Measurements from ENCODE around the gene SLC30A2. TPM values are rescaled to one million over a fixed set of nuclear protein-coding genes. Genes with fewer than 3 reads are reported as not detected.

SLC30A2 gene
- total and polyA plus RNA-seq, 9 of the 15 experiments (the other 6 are each of a cell fraction or from before 2014, with no cell fraction given): 0.01 to 0.18 (median 0.06) TPM; not detected in 3

- Histone ChIP-seq H3K4me3 (no peak overlapping the region), H3K9ac (ENCODE audit: insufficient read depth in 1 of 2, low read depth in 2 of 2, low read length in 2 of 2) (peak overlapping the region; percentile 10 to 82; a peak in 3 of 4 replicates), H3K4me2 (ENCODE audit: insufficient read depth, low read length) (no peak overlapping the region; the same call in 1 of the 2 replicates), H2AFZ (ENCODE audit: low read depth, low read length) (peak overlapping the region; percentile 60), H3K9me1 (ENCODE audit: control insufficient read depth, insufficient read depth, low read length) (no peaks in the 10 kb centered on the region), H3K79me2 (ENCODE audit: control insufficient read depth, insufficient read depth, low read length) (no peaks in the 10 kb centered on the region), H4K20me1 (replicated peaks; ENCODE audit: control insufficient read depth, insufficient read depth, low read length) (no peaks in the 10 kb centered on the region), H3K4me1 (replicated peaks in 1 of 2; ENCODE audit: control insufficient read depth in 2 of 2, insufficient read depth in 2 of 2, low read length in 2 of 2) (peaks cover 19 to 49% of the 10 kb centered on the region in 2 experiments), H3K27me3 (ENCODE audit: control insufficient read depth in 2 of 2, insufficient read depth in 2 of 2, low read length in 2 of 2) (no peaks in the 10 kb centered on the region), H3K27ac (ENCODE audit: extremely low read depth, low read depth, low read length) (no peak overlapping the region), H3K36me3 (ENCODE audit: control insufficient read depth, insufficient read depth, low read length) (no peaks in the 10 kb centered on the region), H3K9me3 (replicated peaks; ENCODE audit: control insufficient read depth, insufficient read depth, low read depth, low read length) (no peaks in the 10 kb centered on the region)
- ChIA-PET POLR2A (interaction anchor here (0.8 to 4.8 kb wide), 3 partner anchors 11 to 15 kb away, joined by 3 to 33 read pairs (median 5); no protein-coding TSS in a partner anchor), CTCF (ENCODE audit: low intra/inter-chr PET ratio) (no interaction called here)
- intact Hi-C loops (cut with micrococcal nuclease) (no loop called here), in situ Hi-C loops (cut with MboI) (no loop called here)
- WGBS (ENCODE audit: insufficient coverage, low coverage, missing lambda C conversion rate): 53% methylated on average over 8 of the region's 8 CpGs
- no TSS peak for BruUV-seq (replicated peaks)
- peak; percentile 40 for ATAC-seq
- no peak for FAIRE-seq
- DNase-seq (ENCODE audit: extremely low read depth in 1 of 4, low spot score in 3 of 4): peak in 3 of 4 experiments; percentile 51 to 56 (median 54)
- TF ChIP-seq ZNF785 (CRISPR knock-in tag; IDR thresholded peaks at IDR 0.05) (no peak), NR4A1 (CRISPR knock-in tag; IDR thresholded peaks at IDR 0.05) (no peak), NR4A1 (tag; IDR thresholded peaks at IDR 0.05) (0 out of 2 replicates have a peak, but pooled peaks have one; percentile 56), ZBTB9 (CRISPR knock-in tag; IDR thresholded peaks at IDR 0.05) (0 out of 2 replicates have a peak, but pooled peaks have one; percentile 24), HNRNPK (IDR thresholded peaks at IDR 0.05; ENCODE audit: low read depth, low read length, poor library complexity, severe bottlenecking) (no peak), VEZF1 (CRISPR knock-in tag; IDR thresholded peaks at IDR 0.05) (peak; percentile 32; the same call in 1 of the 2 replicates), RUNX1 (IDR thresholded peaks at IDR 0.05; ENCODE audit: low read depth) (0 out of 2 replicates have a peak, but pooled peaks have one; percentile 10), FOXK1 (CRISPR knock-in tag; IDR thresholded peaks at IDR 0.05; ENCODE audit: borderline replicate concordance) (no peak), ZNF239 (CRISPR knock-in tag; IDR thresholded peaks at IDR 0.05) (no peak), KDM1A (IDR thresholded peaks at IDR 0.05) (peak; percentile 84 to 86), ZNF354B (CRISPR knock-in tag; IDR thresholded peaks at IDR 0.05) (no peak), SIX5 (IDR thresholded peaks at IDR 0.05; ENCODE audit: borderline replicate concordance in 1 of 2, insufficient read depth in 1 of 2, low read depth in 1 of 2, low read length in 2 of 2) (no peak), ZNF444 (CRISPR knock-in tag; IDR thresholded peaks at IDR 0.05) (no peak), RCOR1 (IDR thresholded peaks at IDR 0.05; ENCODE audit: borderline replicate concordance in 1 of 2, low read depth in 2 of 2, low read length in 2 of 2) (peak; percentile 49 to 77; a peak in 3 of 4 replicates), ZHX1 (conservative IDR thresholded peaks at IDR 0.05; ENCODE audit: low read length) (no peak), CBX8 (IDR thresholded peaks at IDR 0.05; ENCODE audit: borderline replicate concordance, extremely low read depth, low read depth, low read length, poor library complexity, severe bottlenecking) (no peak)
Observed at GRCh38 chr1:26081267-26082019, 35.5 kb upstream of the SLC30A2 start.
